HG03571 (cell line): Measurements from ENCODE around the gene HK2.
"Not testable (repeated sequence)": the region's sequence is repeated elsewhere in the genome, so short reads cannot be mapped to it uniquely, and the experiment has no call there.

Experiments
- ATAC-seq: cut with Tn5 transposase; IDR thresholded peaks from one replicate; pipeline ENCODE4 v1.9.1; 2021; ENCODE audit not compliant: unreplicated experiment

HK2 gene

DNA sequence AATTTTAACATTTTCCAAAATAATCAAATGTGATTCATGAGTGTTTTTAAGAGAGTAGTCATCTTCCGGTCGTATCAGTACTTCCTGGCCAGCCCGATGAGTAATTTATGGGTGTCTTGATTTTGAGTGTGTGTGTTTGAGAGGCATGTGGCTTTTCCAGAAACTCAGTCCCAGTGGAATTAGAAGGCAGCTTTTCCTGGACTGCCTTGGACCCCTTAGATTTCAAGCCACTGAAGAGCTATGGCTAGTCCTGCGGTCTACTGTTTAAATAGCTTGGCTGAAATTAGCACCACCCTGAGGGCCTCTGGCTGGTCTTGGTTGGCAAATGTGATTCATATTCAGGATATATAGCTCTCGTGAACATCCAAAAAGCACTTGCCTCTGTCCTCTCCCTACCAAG, 59.4 kb downstream of the HK2 start:
- ATAC-seq: no peak

DNA sequence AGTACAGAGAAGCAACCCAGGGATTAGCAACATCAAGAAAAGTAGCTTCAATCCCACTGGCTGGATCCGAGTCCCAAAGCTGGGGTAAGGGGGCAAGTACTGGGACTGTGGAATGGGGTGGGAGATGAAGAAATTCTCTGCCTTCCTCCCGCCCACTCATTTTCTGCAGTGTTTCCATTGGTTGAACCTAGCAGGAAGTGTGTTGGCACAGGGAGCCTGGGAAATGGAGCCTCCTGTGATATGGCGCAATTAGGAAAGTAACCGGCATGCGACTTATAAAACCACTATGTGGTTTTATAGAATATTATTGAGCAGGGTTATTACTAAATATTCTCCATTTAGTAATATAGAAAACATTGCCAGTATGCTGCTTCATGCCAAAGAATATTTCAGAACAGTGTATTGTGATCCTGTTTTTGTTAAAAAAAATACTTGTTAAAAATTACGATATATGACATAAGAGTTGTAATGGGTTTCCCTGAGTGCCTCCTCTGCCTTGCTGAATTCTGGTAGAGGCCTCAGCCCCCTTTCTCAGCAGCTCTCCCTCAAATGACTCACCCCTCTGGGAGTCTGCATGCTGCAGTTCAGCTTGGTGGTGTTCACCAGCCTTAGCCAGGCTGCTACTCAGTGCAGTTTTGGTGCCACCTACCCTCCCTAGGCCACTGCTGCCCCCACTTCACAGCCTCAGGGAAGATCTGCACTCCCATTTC, 60.5 kb downstream of the HK2 start:
- ATAC-seq: no peak

DNA sequence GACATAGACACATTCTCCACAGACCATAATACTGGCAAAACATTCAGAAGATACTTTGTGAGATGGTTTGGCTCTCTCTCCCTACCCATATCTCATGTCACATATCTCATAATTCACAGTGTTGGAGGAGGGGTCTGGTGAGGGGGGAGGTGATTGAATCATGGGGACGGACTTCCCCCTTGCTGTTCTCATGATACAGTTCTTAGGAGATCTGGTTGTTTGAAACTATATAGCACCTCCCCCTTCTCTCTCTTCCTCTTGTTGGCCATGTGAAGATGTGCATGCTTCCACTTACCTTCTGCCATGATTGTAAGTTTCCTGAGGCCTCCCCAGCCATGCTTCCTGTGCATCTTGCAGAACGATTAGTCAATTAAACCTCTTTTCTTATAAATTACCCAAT, 61.1 kb downstream of the HK2 start:
- ATAC-seq: no peak

DNA sequence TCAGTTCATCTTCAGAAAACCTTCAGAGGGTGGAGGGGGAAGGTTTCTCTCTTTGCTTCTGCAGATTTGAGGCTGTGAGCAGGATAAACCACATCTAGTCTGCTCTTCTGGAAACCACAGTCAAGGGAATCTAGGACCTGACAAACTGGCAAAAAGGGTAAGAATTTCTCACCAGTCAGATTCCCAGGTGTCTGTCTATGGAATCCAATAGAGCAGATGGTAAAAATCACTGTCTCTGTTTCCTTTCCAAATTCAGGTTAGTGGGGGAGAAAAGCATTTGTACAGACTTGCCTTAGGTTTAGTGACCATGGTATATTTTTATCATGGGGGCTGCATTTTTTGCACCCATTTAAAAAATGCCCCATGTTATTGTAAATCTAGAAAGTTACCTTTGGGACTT, 62.3 kb downstream of the HK2 start:
- no peak for ATAC-seq

DNA sequence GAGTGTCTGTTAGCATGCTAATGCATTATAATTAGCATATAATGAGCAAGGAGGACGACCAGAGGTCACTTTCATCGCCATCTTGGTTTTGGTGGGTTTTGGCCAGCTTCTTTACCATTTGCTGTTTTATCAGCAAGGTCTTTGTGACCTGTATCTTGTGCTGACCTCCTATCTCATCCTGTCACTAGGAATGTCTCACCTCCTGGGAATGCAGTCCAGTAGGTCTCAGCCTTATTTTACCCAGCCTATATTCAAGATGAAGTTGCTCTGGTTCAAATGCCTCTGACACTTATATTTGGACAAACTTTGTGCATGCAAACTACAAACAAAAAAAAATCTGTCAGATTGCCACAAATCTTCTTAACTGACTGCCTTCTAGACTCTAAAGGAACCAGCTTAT, 66.3 kb downstream of the HK2 start:
- not testable (repeated sequence) for ATAC-seq

DNA sequence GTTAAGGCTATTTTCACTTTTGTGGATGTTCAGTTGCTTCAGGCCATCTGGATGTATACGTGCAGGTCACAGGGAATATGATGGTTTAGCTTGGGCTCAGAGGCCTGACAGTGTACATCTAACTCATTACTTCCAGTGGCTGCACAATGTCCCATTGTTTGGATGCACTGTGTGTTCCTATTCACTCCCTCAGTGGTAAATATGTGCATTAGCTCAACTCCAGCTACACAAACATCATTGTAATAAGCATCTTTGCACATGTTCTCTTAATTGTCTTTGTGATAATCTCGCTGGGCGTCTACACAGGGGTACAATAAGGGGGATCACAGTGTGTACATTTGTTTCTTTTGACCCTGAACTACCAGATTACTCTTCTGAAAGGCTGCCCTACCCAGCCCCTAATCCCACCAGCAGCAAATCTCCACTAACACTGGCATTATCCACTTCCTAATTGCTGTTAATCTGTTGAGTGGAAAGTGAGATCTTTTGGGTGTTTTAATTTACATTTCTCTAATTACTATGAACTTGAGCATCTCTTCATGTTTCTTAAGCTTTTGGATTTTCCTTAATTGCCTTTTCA, 68.4 kb downstream of the HK2 start:
- no peak for ATAC-seq

DNA sequence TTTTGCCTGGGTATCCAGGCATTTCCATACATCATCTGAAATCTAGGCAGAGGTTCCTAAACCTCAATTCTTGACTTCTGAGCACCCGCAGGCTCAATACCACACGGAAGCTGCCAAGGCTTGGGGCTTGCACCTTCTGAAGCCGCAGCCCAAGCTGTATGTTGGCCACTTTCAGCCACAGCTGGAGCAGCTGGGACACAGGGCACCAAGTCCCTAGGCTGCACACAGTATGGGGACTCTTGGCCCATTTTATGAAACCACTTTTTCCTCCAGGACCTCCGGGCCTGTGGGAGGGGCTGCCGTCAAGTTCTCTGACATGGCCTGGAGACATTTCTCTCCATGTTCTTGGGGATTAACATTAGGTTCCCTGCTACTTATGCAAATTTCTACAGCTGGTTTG, 72.5 kb downstream of the HK2 start:
- ATAC-seq: no peak

DNA sequence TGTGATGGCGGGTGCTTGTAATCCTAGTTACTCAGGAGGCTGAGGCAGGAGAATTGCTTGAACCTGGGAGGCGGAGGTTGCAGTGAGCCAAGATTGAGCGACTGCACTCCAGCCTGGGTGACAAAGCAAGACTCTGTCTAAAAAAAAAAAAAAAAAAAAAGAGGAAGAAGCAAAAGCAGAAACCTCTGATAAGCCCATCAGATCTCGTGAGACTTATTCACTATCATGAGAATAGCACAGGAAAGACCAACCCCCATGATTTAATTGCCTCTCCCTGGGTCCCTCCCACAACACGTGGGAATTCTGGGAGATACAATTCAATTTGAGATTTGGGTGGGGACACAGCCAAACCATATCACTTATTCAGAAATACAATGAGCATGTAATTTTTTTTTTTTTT, 73.6 kb downstream of the HK2 start:
- not testable (repeated sequence) for ATAC-seq

DNA sequence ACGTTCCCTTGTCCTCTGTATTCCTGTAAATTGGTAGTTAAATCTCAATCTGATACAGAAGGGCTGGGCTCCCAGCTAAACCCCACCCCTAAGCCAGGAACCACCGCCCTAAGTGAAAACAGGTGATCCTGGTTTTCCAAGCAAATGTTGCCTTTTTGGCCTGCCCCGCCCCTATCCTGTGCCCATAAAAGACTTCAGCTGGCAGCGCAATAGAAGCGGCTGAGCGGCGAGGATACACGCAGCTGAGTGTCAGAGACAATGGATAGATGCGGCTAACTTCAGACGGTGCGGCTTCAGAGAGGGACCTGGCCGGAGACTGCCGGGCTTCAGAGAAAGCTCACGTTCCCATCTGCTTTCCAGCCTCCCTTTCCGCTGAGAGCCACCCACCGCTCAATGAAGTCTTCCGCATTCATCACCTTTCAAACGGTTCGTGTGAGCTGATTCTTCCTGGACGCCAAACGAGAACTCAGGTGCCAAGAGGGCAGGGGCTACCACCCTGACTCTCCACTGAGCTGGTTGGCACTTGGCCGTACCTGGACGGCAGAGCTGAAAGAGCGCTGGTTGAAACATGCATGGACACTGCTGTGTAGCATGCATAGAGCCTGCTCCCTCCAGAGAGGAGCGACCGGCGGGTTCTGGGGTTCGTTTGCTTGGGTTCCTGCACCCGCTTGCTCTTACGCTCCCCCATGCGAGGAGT, 75.0 kb downstream of the HK2 start:
- no peak for ATAC-seq

DNA sequence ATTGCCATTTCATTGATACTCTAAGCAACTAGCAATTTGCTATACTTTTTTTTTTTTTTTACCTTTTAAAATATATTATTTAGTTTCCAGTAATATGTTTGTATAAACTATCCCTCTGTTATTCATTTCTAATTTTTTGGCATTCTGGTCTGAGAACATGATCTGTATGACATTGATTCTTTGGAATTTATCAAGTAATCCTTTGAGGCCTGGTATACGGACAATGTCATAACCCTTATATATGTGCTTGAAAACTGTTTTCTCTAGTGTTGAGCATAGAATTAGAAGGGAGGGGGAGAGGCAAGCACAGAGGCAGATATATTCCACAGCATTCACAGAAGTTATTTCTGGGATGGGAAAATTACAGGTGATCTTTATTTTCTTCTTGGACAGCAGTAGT, 76.3 kb downstream of the HK2 start:
- ATAC-seq: no peak

DNA sequence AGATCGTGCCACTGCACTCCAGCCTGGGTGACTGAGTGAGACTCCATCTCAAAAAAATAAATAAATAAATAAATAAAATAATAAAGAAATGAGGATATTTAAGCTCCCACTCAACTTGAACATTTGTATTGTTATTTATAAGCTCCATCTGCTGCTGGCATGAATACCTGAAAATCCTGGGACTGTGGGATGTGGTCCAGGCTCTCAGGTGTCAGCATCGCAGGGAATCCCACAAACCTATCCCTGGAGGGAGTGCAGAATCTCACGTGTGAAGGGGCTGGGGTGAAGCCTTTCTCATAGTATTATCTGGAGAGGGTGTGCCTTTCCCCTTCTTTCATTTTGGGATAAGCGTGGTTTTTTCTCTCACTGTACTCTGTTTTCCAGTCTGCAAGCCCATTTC, 77.1 kb downstream of the HK2 start:
- no peak for ATAC-seq

DNA sequence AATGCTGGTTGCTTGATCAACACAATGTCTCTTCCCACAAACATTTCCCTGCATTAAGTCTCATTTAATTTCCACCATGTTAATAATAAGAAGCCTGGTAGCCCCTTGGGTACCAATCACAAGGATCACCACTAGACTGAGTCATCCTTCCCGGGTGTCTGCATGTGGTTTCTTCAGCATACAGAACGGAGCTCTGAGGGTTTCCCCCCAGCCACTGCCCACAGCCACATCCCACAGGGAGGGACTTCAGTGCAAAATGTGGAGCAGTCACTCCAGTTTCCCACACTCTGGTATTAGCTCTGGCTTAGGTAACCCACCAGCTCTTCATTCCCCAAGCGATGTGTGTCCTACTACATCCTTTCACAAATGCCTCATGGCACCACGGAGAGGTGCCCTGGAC, 81.8 kb downstream of the HK2 start:
- no peak for ATAC-seq

DNA sequence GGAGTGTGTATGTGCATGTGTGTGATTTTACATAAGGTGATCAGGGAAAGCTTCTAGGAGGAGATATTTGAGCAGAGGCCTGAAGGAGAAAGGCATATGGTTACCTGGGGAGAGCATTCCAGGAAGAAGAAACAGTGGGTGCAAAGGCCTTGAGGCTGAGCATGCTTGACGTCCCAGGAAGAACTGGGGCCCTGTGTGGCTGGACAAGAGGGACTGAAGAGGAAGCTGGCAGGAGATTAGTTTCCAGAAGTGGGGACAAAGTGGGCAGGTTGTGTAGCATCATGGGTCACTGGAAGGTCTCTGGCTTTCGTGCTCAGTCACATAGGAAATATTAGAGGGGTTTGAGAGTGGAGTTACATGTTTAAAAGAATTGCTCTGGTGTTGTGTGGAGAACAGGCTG, 82.5 kb downstream of the HK2 start:
- no peak for ATAC-seq

DNA sequence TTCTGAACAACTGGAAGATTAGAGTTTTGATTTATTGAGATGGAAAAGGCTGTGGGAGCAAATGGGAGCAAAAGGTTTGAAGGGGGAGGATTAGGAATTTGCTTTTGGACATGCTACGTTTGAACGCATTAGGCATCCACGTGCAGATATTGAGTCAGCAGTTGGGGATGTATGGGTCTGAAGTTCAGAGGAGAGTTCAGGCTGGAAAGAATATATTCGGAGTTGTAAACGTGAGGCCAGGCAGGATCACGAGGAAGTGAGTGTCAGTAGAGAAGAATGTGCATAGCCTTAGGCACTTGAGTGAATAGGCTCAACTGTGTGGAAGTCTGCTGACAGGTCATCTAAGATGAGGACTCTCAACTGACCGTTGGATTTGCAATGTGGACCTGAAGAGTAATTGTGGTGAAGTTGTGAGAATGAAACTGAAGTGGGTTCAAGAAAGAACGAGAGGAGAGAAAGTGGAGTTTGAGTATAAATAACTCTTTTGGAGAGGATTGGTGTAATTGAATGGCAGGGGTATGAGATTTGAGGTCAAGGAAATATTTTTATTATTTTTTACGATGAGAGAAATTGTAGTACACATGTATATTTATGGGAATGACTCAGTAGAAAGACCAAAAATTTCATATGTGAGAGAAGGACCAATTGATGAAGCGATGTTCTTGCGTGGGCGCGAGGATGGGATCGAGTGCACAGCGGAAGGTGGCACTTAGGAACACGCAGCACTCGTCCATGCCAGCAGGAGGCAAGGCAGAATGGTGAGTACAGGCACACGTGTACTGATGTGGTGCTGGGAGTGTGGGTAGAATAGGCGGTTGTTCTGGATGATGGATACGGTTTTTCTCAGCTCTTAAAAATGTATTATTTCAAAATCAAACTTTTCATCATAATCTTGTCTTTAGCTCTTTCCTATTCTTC, 84.0 kb downstream of the HK2 start:
- no peak for ATAC-seq

DNA sequence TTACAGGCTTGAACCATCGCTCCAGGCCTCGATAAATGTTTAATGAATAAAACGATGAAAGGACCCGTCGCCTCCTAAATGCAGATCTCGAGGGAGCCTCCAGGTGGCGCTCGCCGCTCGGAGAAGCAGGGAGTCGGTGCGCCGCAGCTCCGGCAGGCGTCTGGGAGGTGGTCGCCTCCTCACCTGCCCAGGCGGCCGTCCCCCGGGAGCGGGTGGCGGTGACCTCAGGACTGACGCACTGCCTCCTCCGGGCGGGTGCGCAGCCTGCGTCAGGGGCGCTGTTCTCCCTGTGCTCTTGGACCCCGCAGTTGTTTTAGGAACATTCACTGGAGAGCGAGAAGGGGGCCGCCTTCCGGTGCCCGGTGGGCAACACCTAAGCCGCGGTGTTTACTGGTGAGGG, 85.9 kb downstream of the HK2 start:
- no peak for ATAC-seq

DNA sequence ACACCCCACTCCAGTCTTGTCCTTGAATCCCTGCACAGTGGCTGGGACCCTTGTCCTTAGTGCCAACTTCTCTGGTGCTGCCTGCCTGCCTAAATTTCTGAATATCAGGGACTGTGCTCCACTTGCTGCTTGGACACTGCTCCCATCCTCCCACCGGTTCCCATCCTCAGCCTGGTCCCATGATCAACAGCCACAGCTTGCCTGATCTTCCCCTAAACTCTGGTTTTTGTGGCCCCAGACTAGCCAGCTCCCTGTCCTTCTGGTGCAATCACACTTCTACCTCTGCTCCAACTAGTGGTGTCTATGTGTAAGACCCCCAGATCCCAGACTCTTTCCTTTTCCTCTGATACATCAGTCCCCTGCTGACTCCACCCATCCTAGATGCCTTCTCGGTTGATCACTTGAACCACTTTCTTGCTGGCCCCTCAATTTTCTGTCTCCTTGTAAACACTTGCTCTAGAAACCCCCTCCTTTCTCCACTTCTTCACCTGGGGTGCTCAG, 87.4 kb downstream of the HK2 start:
- ATAC-seq: no peak

DNA sequence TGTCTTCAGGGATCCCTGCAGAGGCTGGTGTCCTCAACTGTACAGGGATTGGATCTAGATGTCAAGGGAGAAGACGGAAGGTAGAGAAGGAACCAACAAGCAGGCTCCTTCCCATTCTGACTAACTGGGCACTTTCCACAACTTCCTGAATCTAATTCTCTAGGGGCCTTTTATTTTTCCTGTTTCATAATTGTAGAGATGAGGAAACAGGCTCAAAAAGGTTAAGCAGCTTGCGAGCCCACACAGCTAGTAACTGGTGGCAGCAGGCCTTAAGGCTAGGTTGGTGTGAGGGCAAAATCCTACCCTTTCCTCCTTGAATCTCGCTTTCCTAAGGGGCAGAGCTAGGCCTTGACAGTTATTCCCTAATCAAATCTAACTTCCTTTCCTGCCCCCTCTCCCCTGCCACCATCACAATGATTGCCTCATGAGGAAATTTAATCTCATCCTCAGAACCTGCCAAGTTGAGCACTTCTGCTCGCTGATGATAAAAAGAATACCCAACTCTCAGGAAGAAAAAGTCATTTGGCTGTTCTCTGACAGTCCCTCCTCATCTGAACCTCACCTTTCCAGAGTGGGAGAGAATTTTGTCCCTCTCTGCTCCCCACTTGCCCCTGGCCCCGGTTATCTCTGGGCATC, 88.8 kb downstream of the HK2 start:
- ATAC-seq: no peak

DNA sequence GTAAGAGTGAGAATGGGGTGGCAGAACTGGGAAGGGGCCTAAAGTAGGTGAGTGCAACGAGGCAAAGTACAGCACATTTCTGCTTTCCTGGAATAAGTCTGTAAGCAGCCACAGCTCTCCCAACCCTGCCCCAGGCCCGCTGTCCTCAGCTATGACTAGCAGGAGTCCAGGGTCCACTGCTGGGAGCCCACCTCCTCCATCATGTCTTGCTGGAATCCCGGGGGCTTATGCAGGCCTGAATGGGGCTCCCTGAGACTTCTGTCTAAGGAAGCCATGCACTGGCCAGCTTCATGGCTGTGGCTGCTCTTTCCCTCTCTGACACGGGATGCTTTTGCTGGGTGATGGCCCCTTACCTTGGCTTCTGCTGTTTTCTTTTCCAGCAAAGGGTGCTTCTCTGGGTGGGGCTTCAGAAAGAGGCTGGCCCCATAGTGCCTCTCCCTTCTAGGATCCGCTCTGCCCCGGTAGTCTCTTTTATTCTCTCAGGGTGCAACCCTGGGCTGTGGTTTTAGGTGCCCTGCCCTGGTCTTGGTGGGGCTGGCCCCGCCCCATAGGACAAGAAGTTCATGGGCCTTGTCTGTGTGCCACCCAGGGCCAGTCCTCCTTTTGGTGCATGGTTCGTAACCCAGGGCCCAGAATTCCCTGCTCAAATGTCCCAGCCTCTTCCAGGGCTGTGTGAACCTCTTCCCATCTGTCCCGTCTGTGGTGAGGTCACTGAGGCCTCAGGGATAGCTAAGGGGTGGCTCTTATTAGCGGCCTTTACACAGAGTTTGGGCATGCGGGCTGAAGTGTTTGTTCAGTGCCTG, 90.7 kb downstream of the HK2 start:
- ATAC-seq: no peak

DNA sequence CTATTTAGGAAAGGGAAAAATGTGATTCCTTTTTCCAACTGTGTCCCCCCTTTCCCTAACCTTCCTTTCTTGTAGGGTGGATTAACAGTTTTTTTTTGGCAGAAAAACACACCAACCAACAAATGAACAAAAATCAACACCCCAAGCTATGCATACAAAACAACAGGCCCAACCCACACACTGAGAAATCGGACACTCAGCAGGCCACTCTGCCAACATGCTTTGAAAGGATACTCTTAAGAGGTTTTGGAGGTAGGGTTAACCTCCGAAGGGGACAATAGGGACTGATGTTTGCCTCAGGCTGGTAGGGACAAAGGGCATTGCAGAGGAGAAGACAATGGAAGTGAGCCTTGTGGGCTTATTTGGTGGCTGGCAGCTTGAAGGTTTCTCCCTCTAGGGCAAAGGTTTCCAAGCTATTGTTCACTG, 91.4 kb downstream of the HK2 start:
- ATAC-seq: no peak

DNA sequence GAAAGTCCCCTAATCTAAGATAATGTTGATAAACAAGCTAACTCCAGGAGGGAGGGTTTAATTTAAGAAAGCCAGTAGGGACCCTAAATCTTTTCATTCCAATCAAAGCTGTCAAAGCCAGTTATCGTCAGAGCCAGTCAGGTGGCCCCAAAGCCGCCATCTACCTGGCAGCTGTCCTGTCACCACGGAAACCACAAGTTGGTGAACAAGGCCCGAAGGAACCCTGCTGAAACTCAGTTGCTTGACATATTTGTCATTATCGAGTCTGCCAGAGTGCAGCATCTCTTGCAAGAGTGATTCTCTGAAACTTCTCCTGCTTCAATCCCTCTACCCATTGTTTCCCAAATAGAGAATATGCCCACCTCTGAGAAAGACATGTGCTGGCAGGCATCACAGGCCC, 93.7 kb downstream of the HK2 start:
- ATAC-seq: no peak
